ENCODE data around the gene KCNJ9. TPM values are rescaled to one million over a fixed set of nuclear protein-coding genes. Genes with fewer than 3 reads are reported as not detected.

KCNJ9 gene
- total and polyA plus RNA-seq, 8 donors: 0.04 to 0.10 (median 0.08) TPM; not detected in 5

DNA sequence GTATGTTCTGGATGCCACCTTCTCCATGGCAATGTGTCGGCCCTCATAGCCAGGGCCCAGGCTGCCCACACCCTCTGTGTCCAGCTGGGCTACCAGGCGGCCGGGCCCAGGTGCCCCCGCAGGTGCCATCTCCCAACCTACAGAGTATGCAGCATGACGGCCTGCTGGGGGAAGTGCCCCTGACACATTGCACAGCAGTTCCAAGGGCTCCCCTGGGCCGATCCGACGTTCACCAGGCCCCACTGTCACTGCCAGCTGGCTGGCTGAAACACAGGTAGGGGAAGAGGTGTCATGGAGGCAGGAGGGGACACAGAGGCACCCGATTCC lies 11.7 kb downstream of the KCNJ9 start:
- Histone ChIP-seq H3K36me3 (peaks cover 0 to 47% of the 10 kb centered on the region in 2 donors), H3K9me3 (no peaks in the 10 kb centered on the region), H3K27me3 (no peaks in the 10 kb centered on the region), H3K4me1 (peaks cover 0 to 22% of the 10 kb centered on the region in 2 donors), H3K27ac (no peak overlapping the region), H3K4me3 (no peak overlapping the region)
- DNase-seq: no peak
- TF ChIP-seq, protein P1, sequence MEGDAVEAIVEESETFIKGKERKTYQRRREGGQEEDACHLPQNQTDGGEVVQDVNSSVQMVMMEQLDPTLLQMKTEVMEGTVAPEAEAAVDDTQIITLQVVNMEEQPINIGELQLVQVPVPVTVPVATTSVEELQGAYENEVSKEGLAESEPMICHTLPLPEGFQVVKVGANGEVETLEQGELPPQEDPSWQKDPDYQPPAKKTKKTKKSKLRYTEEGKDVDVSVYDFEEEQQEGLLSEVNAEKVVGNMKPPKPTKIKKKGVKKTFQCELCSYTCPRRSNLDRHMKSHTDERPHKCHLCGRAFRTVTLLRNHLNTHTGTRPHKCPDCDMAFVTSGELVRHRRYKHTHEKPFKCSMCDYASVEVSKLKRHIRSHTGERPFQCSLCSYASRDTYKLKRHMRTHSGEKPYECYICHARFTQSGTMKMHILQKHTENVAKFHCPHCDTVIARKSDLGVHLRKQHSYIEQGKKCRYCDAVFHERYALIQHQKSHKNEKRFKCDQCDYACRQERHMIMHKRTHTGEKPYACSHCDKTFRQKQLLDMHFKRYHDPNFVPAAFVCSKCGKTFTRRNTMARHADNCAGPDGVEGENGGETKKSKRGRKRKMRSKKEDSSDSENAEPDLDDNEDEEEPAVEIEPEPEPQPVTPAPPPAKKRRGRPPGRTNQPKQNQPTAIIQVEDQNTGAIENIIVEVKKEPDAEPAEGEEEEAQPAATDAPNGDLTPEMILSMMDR (IDR thresholded peaks at IDR 0.05): no peak
- intact Hi-C loops (cut with DNase I): no loop called here
- no peak for ATAC-seq

DNA sequence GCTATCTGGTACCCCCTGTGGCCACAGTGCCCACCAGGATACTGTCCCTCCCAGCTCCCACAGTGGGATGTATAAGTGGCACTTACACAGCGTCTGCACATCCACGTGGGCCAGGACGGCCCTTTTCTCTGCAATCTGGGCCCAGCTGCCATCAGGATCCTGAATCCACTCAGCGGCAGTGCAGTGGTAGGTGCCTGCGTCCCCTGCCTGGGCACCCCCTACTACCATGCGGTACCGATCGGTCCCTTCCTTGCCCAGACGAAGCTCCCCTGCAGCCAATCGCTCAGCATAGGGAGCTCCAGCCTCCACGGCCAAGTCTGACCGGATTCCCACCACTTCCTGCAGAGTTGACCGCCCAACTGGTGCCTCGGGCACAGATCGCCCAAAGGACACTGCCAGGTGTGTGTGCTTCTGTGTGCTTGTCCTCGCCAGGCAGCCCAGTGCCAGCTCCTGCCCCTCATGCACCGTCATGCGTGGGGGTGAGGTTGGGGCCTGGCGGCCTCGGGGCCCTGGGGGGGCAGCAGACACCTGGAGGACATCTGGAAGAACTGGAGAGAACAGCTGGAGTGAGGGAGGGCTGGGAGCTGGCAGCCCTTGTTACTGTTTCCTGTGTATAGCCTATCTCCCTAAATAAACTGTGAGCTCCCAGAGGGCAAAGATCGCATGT lies 12.4 kb downstream of the KCNJ9 start:
- TF ChIP-seq, protein P1 (IDR thresholded peaks at IDR 0.05): no peak
- H3K36me3 ChIP-seq: peaks cover 0 to 47% of the 10 kb centered on the region in 2 donors
- H3K27ac ChIP-seq: no peak overlapping the region
- no peak overlapping the region for H3K4me3 ChIP-seq
- peaks cover 0 to 25% of the 10 kb centered on the region in 2 donors for H3K4me1 ChIP-seq
- H3K27me3 ChIP-seq: no peaks in the 10 kb centered on the region
- no peaks in the 10 kb centered on the region for H3K9me3 ChIP-seq
- intact Hi-C loops (cut with DNase I): no loop called here
- no peak for ATAC-seq
- DNase-seq: no peak

DNA sequence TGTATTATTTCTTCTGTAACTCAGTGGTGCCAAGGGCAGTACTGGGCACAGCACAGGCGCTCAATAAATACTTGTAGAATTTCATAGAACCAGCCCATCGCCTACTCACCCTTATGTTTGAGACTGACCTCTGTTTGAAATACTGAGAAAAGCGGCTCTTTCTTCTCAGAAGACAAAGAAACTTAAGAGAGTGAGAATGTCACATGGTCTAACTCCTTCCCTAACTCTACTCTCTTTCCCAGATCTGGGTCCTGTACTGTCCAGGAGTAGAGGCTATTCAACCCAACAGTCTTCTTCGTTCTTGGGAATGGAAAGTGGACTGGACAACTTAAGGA lies 12.9 kb downstream of the KCNJ9 start:
- ATAC-seq: no peak
- Histone ChIP-seq H3K4me1 (peaks cover 0 to 27% of the 10 kb centered on the region in 2 donors), H3K27me3 (no peaks in the 10 kb centered on the region), H3K4me3 (no peak overlapping the region), H3K9me3 (no peaks in the 10 kb centered on the region), H3K27ac (no peak overlapping the region), H3K36me3 (peaks cover 0 to 46% of the 10 kb centered on the region in 2 donors)
- intact Hi-C loops (cut with DNase I): no loop called here
- no peak for DNase-seq
- TF ChIP-seq, protein P1 (IDR thresholded peaks at IDR 0.05): no peak

DNA sequence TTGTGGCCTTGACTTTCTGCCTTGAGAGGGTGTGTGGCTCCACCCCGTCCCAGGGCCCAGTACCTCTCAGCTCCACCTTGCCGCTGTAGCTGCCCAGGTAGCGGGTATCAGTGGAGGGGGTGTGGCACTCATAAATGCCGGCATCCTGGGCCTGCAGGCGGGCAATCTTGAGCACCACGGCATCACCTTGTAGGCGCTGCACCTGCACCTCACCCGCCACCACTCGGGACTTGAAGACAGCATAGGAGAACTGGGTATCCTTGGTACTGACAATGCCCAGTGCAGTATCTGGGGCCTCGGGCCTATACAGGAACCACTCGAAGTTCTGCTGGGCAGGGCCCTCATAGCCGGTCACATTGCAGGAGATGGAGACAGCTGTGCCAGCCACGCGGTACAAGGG lies 13.5 kb downstream of the KCNJ9 start:
- TF ChIP-seq, protein P1 (IDR thresholded peaks at IDR 0.05): no peak
- no peak overlapping the region for H3K4me3 ChIP-seq
- no peaks in the 10 kb centered on the region for H3K27me3 ChIP-seq
- peaks cover 0 to 41% of the 10 kb centered on the region in 2 donors for H3K36me3 ChIP-seq
- H3K9me3 ChIP-seq: no peaks in the 10 kb centered on the region
- ATAC-seq (no peak), DNase-seq (no peak)
- H3K27ac ChIP-seq: no peak overlapping the region
- H3K4me1 ChIP-seq: peaks cover 0 to 28% of the 10 kb centered on the region in 2 donors
- intact Hi-C loops (cut with DNase I): no loop called here

DNA sequence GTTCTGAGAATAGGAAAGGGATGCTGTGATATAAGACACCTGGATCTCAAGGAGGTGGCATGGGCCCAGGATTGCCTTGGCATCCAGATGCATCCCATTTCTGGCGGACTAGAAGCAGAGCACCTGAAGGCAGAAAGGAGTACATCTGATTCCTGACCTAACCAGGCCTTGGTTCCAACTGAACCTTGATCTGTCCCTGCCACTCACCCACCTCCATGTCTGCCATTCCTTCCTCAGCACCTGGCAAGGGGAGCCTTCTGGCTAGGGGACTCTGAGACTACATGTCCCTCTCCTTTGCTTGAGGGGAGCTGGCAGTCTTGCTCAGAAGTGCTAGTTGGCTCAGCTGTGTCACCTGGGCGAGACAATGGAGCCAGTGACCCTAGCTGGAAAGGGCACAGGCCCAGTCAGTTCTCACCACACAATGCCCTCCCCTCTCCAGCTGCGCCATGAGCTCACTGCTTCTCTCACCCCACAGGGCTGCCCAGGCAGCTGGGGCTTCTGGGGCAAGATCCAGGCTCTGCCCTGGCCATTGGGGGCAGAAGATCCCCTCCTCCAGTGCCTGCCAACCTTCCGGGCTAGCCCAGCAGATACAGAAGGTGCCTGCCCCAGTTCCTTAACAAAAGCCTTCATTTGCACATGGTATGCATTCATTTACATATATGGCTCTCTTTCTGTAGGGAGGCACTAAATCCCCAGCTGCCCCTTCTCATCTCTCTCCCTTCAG lies 14.2 kb downstream of the KCNJ9 start:
- no peaks in the 10 kb centered on the region for H3K27me3 ChIP-seq
- DNase-seq (no peak), ATAC-seq (no peak)
- no peak overlapping the region for H3K27ac ChIP-seq
- H3K36me3 ChIP-seq: peaks cover 0 to 33% of the 10 kb centered on the region in 2 donors
- peaks cover 0 to 29% of the 10 kb centered on the region in 2 donors for H3K4me1 ChIP-seq
- intact Hi-C loops (cut with DNase I): no loop called here
- TF ChIP-seq, protein P1 (IDR thresholded peaks at IDR 0.05): no peak
- no peaks in the 10 kb centered on the region for H3K9me3 ChIP-seq
- H3K4me3 ChIP-seq: no peak overlapping the region

All from left lung (tissue), 10 donors.